HCT116 (cell line): ENCODE measurements around the gene SF1.

ENCODE experiments used
- CTCF ChIP-seq, 3 experiments: fragments of 200-600 bp in 1 of 3; sonication (generic) in 1 of 3; IDR thresholded peaks in 2 of 3; conservative IDR thresholded peaks in 1 of 3; 2 replicates each; pipeline ENCODE4 v1.5.1; 2012 to 2017; ENCODE audit warnings: low read depth in 2 of 3, low read length in 2 of 3, antibody characterized with exemption in 1 of 3, borderline replicate concordance in 1 of 3, control low read depth in 1 of 3, mild to moderate bottlenecking in 1 of 3, mixed read lengths in 1 of 3, mixed run types in 1 of 3, moderate library complexity in 1 of 3; ENCODE audit not compliant: insufficient read depth in 1 of 3
- EZH2 ChIP-seq: fragments of 200-600 bp; sonication (generic); IDR thresholded peaks from 2 replicates; pipeline ENCODE4 v1.6.1; 2017; ENCODE audit warnings: antibody characterized with exemption, mixed run types
- POLR2A ChIP-seq: IDR thresholded peaks from 2 replicates; pipeline ENCODE4 v1.7.0; 2011; ENCODE audit warnings: borderline replicate concordance; ENCODE audit not compliant: insufficient read depth, insufficient read length; ENCODE audit errors: extremely low read depth
- POLR2AphosphoS5 ChIP-seq: IDR thresholded peaks from 2 replicates; pipeline ENCODE4 v1.6.1; 2011; ENCODE audit warnings: mild to moderate bottlenecking, low read depth, low read length, moderate library complexity
- RAD21 ChIP-seq: IDR thresholded peaks from 2 replicates; pipeline ENCODE4 v1.6.1; 2012; ENCODE audit warnings: low read depth, mild to moderate bottlenecking
- SRF ChIP-seq: IDR thresholded peaks from 2 replicates; pipeline ENCODE4 v1.6.1; 2012; ENCODE audit warnings: low read depth

GRCh38 chr11:64741375-64742086, 36.8 kb downstream of the SF1 start:
- TF ChIP-seq POLR2AphosphoS5 (no peak), CTCF (IDR thresholded peaks at IDR 0.05 in 2 of 3, conservative IDR thresholded peaks at IDR 0.05 in 1 of 3; ENCODE audit: borderline replicate concordance in 1 of 3, insufficient read depth in 1 of 3, low read depth in 2 of 3, low read length in 2 of 3) (no peak), POLR2A (no peak), SRF (no peak), RAD21 (no peak), EZH2 (no peak)
